ENCODE measurements around the gene ZNF644. TPM values are rescaled to one million over a fixed set of nuclear protein-coding genes. Genes with fewer than 3 reads are reported as not detected.
"Not testable (repeated sequence)": the region's sequence is repeated elsewhere in the genome, so short reads cannot be mapped to it uniquely, and the experiment has no call there.

Gene ZNF644
- total RNA-seq, 1 donor from 2014 or later = 26.2 TPM

DNA sequence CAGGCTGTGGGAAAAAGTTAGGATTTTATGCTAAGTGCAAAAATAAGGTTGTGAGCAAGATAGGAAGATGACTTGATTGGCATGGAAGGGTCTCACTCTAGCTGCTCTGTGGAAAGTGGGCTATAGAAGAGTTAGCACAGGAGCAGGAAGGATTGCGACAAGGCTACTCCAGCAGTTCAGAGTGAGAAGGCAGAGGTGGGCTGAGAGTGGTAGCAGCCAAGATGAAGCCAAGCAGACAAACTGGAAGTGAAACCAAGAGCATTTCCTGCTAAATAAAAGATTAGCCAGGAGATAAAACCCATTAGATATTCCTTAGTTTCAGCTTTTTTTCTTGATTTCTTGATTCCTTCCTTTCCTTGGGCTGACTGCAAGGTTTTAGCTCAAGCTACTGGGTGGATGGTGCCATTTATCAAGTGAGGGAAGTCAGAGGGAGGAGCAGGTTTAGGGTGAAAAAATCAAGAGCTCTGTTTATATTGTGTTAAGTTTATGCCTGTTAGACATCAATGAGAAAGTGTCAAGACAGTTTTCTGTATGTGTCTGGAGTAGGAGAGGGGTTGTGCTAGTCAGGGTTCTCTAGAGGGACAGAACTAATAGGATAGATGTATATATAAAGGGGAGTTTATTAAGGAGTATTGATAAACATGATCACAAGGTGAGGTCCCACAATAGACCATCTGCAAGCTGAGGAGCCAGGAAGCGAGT, 33.1 kb upstream of the ZNF644 start:
- no peak for DNase-seq (ENCODE audit: low read depth)
- no peak for TF ChIP-seq CTCF (conservative IDR thresholded peaks at IDR 0.05; ENCODE audit: low read depth, low read length)
- no peak overlapping the region for H3K4me3 ChIP-seq (ENCODE audit: low read depth, low read length)

- no peak for DNase-seq (ENCODE audit: low read depth)
- H3K4me3 ChIP-seq (ENCODE audit: low read depth, low read length) = no peak overlapping the region
- no peak for TF ChIP-seq CTCF (conservative IDR thresholded peaks at IDR 0.05; ENCODE audit: low read depth, low read length)
Measured at GRCh38 chr1:91053630-91054029, 31.8 kb upstream of the ZNF644 start.

DNA sequence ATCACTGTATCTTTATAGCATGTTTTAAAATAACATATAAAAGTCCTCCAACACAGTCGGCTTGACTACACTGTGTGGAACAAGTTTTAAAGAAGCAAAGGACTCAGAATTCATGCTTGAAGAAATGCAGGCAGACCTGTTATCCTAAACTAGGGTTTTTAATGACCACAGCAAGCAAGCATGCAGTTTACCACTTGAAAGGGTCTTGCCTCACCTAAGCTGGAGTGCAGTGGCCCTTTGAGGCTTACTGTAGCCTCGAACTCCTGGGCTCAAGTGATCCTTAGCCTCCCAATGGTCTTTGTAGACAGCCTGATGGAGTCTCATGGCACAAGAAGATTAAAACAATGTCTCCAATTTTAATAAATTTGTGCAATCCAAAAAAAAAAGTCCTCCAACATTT, 27.7 kb upstream of the ZNF644 start:
- not testable (repeated sequence) for H3K4me3 ChIP-seq (ENCODE audit: low read depth, low read length); DNase-seq (ENCODE audit: low read depth)

GRCh38 chr1:91046766-91047165, 24.9 kb upstream of the ZNF644 start:
- DNase-seq (ENCODE audit: low read depth) = no peak
- no peak for TF ChIP-seq CTCF (conservative IDR thresholded peaks at IDR 0.05; ENCODE audit: low read depth, low read length)
- H3K4me3 ChIP-seq (ENCODE audit: low read depth, low read length) = no peak overlapping the region

DNA sequence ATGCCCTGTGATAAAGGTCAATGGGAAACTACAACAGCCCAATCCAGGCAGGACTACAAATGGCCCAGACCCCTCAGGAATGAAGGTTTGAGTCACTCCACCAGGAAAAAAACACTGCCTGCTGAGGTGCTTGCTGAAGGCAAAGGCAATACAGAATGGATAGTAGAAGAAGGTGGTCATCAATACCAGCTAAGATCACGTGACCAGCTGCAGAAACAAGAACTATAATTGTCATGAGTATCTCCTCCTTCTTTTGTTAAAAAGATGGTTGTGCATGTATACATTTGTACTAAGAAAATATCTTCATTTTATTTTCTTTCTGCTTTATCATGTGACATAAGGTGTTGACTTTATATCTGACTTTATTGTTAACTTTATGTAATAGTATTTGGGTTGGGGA, 23.4 kb upstream of the ZNF644 start:
- H3K4me3 ChIP-seq (ENCODE audit: low read depth, low read length) = no peak overlapping the region
- TF ChIP-seq CTCF (conservative IDR thresholded peaks at IDR 0.05; ENCODE audit: low read depth, low read length) = no peak
- no peak for DNase-seq (ENCODE audit: low read depth)

- not testable (repeated sequence) for H3K4me3 ChIP-seq (ENCODE audit: low read depth, low read length); DNase-seq (ENCODE audit: low read depth)
Measured at GRCh38 chr1:91044776-91045175, 22.9 kb upstream of the ZNF644 start.

- H3K4me3 ChIP-seq (ENCODE audit: low read depth, low read length); DNase-seq (ENCODE audit: low read depth): not testable (repeated sequence)
Measured at GRCh38 chr1:91042372-91042771, 20.5 kb upstream of the ZNF644 start.

- no peak for DNase-seq (ENCODE audit: low read depth)
- no peak overlapping the region for H3K4me3 ChIP-seq (ENCODE audit: low read depth, low read length)
- TF ChIP-seq CTCF (conservative IDR thresholded peaks at IDR 0.05; ENCODE audit: low read depth, low read length) = no peak
Measured at GRCh38 chr1:91038582-91038981, 16.7 kb upstream of the ZNF644 start.

Measured in epithelial cell of proximal tubule (primary cell).